WI38 (cell line): ENCODE measurements around the gene WDR46.
"Not testable (repeated sequence)": the region's sequence is repeated elsewhere in the genome, so short reads cannot be mapped to it uniquely, and the experiment has no call there.

Experiments
- H3K4me3 ChIP-seq: 2 replicates; pipeline ENCODE4 v1.5.1; 2011; ENCODE audit warnings: low read depth, mild to moderate bottlenecking, control low read depth, low read length
- CTCF ChIP-seq: IDR thresholded peaks from 2 replicates; pipeline ENCODE4 v1.5.1; 2012; ENCODE audit warnings: low read depth, mild to moderate bottlenecking, control low read depth, low read length

WDR46 gene

GRCh38 chr6:33271117-33271467, 17.9 kb downstream of the WDR46 start:
- peak overlapping the region; percentile 75 for H3K4me3 ChIP-seq
- TF ChIP-seq CTCF: no peak

- no peak overlapping the region for H3K4me3 ChIP-seq
- TF ChIP-seq CTCF: no peak
Measured at GRCh38 chr6:33264015-33264414, 25.0 kb downstream of the WDR46 start.

- H3K4me3 ChIP-seq: not testable (repeated sequence)
Measured at GRCh38 chr6:33262490-33262889, 26.5 kb downstream of the WDR46 start.

- TF ChIP-seq CTCF: no peak
Measured at GRCh38 chr6:33259032-33259431, 30.0 kb downstream of the WDR46 start.

GRCh38 chr6:33254591-33254990, 34.4 kb downstream of the WDR46 start:
- no peak overlapping the region for H3K4me3 ChIP-seq
- TF ChIP-seq CTCF: no peak

More at GRCh38 chr6:33259032-33259431, 30.0 kb downstream of the WDR46 start:
- H3K4me3 ChIP-seq: no peak overlapping the region

GRCh38 chr6:33252759-33253158, 36.3 kb downstream of the WDR46 start:
- TF ChIP-seq CTCF: no peak
- H3K4me3 ChIP-seq: no peak overlapping the region

GRCh38 chr6:33251395-33252012, 37.5 kb downstream of the WDR46 start:
- no peak overlapping the region for H3K4me3 ChIP-seq
- no peak for TF ChIP-seq CTCF

- no peak overlapping the region for H3K4me3 ChIP-seq
- TF ChIP-seq CTCF: no peak
Measured at GRCh38 chr6:33250731-33251130, 38.3 kb downstream of the WDR46 start.
